ENCODE results near the gene SORCS2.

Gene SORCS2

GRCh38 chr4:7768736-7769135 is 576.4 kb downstream of the SORCS2 start:
- in situ Hi-C loops (cut with MboI; ENCODE audit: low sequenced_read_pairs, unreplicated experiment), result loop anchor here (5.0 kb wide), 1 partner anchor 34 kb away; no protein-coding TSS in a partner anchor
- TF ChIP-seq CTCF (IDR thresholded peaks at IDR 0.05; ENCODE audit: borderline replicate concordance, control extremely low read depth, extremely low read depth, insufficient read depth, missing control alignments), result no peak
- no peak for DNase-seq (ENCODE audit: low spot score)

GRCh38 chr4:7769396-7770223 is 577.3 kb downstream of the SORCS2 start:
- TF ChIP-seq CTCF (IDR thresholded peaks at IDR 0.05; ENCODE audit: borderline replicate concordance, control extremely low read depth, extremely low read depth, insufficient read depth, missing control alignments), result no peak
- no peak for DNase-seq (ENCODE audit: low spot score)
- in situ Hi-C loops (cut with MboI; ENCODE audit: low sequenced_read_pairs, unreplicated experiment), result loop anchor here (5.0 kb wide), 1 partner anchor 33 kb away; no protein-coding TSS in a partner anchor

GRCh38 chr4:7770224-7771050 is 578.1 kb downstream of the SORCS2 start:
- peak; percentile 73 for DNase-seq (ENCODE audit: low spot score)
- in situ Hi-C loops (cut with MboI; ENCODE audit: low sequenced_read_pairs, unreplicated experiment), result no loop called here
- TF ChIP-seq CTCF (IDR thresholded peaks at IDR 0.05; ENCODE audit: borderline replicate concordance, control extremely low read depth, extremely low read depth, insufficient read depth, missing control alignments), result peak; percentile 56

- in situ Hi-C loops (cut with MboI; ENCODE audit: low sequenced_read_pairs, unreplicated experiment), result no loop called here
- no peak for TF ChIP-seq CTCF (IDR thresholded peaks at IDR 0.05; ENCODE audit: borderline replicate concordance, control extremely low read depth, extremely low read depth, insufficient read depth, missing control alignments)
- DNase-seq (ENCODE audit: low spot score), result no peak
Measured at GRCh38 chr4:7771056-7771455, 578.7 kb downstream of the SORCS2 start.

- DNase-seq (ENCODE audit: low spot score), result peak; percentile 86
- TF ChIP-seq CTCF (IDR thresholded peaks at IDR 0.05; ENCODE audit: borderline replicate concordance, control extremely low read depth, extremely low read depth, insufficient read depth, missing control alignments), result no peak
- in situ Hi-C loops (cut with MboI; ENCODE audit: low sequenced_read_pairs, unreplicated experiment), result no loop called here
Measured at GRCh38 chr4:7771541-7772507, 579.5 kb downstream of the SORCS2 start.

All from GM13976 (cell line).